Upper lobe of right lung (tissue), 1 donor: ENCODE results near the gene CDADC1. TPM values are rescaled to one million over a fixed set of nuclear protein-coding genes. Genes with fewer than 3 reads are reported as not detected.

Experiments
- ATAC-seq: fragments of 200-7000 bp; cut with Tn5 transposase; one replicate; pipeline ENCODE4 v1.9.1; 2020; ENCODE audit warnings: mild to moderate bottlenecking, moderate library complexity
- DNase-seq: peaks from one replicate; pipeline ENCODE4 v3.0.0-alpha.2; 2020
- H3K27ac ChIP-seq: fragments of 200-600 bp; one replicate; pipeline ENCODE4 v1.8.0; 2022
- H3K27me3 ChIP-seq: fragments of 200-600 bp; one replicate; pipeline ENCODE4 v1.8.0; 2022; ENCODE audit warnings: mild to moderate bottlenecking
- H3K36me3 ChIP-seq: fragments of 200-600 bp; one replicate; pipeline ENCODE4 v1.8.0; 2022
- H3K4me1 ChIP-seq: fragments of 200-600 bp; one replicate; pipeline ENCODE4 v1.8.0; 2022
- H3K4me3 ChIP-seq: fragments of 200-600 bp; one replicate; pipeline ENCODE4 v1.8.0; 2022; ENCODE audit warnings: mild to moderate bottlenecking
- H3K9me3 ChIP-seq: fragments of 200-600 bp; one replicate; pipeline ENCODE4 v1.8.0; 2022
- intact Hi-C: fragments of 100-400 bp; cut with DNase I; formaldehyde crosslinking; loops from one replicate; pipeline ENCODE4 v1.11.0; 2022
- total RNA-seq: library from RNA; stranded (reverse); fragmentation: NEBNext Ultra II Directional; extraction: Animal tissue kit (Norgen Biotek cat#: 25700); gene quantifications from one replicate; pipeline ENCODE4 v1.2.1, GENCODE V29; 2021
- TF ChIP-seq, protein P1 (sequence below): fragments of 200-600 bp; IDR thresholded peaks from one replicate; pipeline ENCODE4 v1.8.0; 2022; ENCODE audit warnings: antibody characterized with exemption
- donor health status: DM: no; HTN: yes; CAD: no; lungs with severe emphysema.

CDADC1 gene
- total RNA-seq, 1 donor from 2014 or later, result 13.8 TPM

DNA sequence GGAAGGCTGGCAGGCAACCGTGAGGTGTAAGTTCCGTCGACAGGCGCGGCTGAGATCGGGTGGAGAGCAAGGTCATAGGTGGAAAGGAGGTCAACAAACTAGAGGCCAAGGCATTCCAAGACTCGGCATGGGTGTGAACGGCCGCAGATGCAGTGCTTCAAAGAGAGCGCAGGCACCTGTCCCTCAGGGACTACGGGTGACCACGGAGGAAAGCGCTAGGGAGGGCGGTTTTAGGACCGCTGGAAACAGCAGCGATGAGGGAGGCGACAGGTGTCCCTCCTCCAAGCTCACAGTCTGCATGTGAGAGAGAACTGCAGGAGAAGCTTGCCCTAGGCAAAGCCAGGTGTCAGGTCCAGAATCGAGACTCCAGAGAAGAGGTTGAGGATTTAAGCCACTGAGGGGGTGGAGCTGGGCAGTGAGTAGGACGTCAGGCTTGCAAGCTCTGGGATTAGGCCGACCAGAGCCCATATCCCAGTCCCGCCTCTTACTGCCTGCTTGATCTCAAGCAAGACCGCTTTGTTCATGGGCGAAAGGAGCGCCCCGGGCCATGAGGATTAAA lies 29.2 kb upstream of the CDADC1 start:
- TF ChIP-seq, protein P1, sequence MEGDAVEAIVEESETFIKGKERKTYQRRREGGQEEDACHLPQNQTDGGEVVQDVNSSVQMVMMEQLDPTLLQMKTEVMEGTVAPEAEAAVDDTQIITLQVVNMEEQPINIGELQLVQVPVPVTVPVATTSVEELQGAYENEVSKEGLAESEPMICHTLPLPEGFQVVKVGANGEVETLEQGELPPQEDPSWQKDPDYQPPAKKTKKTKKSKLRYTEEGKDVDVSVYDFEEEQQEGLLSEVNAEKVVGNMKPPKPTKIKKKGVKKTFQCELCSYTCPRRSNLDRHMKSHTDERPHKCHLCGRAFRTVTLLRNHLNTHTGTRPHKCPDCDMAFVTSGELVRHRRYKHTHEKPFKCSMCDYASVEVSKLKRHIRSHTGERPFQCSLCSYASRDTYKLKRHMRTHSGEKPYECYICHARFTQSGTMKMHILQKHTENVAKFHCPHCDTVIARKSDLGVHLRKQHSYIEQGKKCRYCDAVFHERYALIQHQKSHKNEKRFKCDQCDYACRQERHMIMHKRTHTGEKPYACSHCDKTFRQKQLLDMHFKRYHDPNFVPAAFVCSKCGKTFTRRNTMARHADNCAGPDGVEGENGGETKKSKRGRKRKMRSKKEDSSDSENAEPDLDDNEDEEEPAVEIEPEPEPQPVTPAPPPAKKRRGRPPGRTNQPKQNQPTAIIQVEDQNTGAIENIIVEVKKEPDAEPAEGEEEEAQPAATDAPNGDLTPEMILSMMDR, result no peak
- peaks cover 40% of the 10 kb centered on the region for H3K27me3 ChIP-seq
- no peak overlapping the region for H3K27ac ChIP-seq
- H3K4me3 ChIP-seq, result no peak overlapping the region
- H3K36me3 ChIP-seq, result no peaks in the 10 kb centered on the region
- peaks cover 6% of the 10 kb centered on the region for H3K4me1 ChIP-seq
- ATAC-seq, result no peak
- no peak for DNase-seq
- H3K9me3 ChIP-seq, result no peaks in the 10 kb centered on the region
- intact Hi-C loops, result no loop called here

DNA sequence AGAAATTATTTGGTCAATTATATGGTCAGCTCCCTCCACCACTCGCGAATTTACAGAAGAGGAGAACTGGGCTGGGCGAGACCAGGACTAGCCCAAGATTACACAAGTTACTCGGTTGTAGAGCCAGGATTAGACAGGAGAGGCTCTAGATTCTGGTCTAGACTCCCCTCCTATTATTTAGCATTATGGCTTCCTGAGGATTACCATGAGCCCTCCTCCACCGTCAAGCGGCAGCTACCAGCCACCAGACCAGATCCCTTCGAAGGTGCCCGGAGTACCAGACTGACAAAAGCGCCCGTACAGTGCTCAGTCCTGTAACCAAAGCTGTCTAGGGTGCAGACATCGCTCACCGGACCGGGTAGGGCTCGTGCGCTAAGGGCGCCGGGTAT lies 28.1 kb upstream of the CDADC1 start:
- H3K4me1 ChIP-seq, result peaks cover 6% of the 10 kb centered on the region
- no peaks in the 10 kb centered on the region for H3K36me3 ChIP-seq
- TF ChIP-seq, protein P1, result no peak
- H3K4me3 ChIP-seq, result peak overlapping the region; percentile 39
- no peak for ATAC-seq
- DNase-seq, result no peak
- intact Hi-C loops, result no loop called here
- no peak overlapping the region for H3K27ac ChIP-seq
- no peaks in the 10 kb centered on the region for H3K9me3 ChIP-seq
- H3K27me3 ChIP-seq, result peaks cover 40% of the 10 kb centered on the region

DNA sequence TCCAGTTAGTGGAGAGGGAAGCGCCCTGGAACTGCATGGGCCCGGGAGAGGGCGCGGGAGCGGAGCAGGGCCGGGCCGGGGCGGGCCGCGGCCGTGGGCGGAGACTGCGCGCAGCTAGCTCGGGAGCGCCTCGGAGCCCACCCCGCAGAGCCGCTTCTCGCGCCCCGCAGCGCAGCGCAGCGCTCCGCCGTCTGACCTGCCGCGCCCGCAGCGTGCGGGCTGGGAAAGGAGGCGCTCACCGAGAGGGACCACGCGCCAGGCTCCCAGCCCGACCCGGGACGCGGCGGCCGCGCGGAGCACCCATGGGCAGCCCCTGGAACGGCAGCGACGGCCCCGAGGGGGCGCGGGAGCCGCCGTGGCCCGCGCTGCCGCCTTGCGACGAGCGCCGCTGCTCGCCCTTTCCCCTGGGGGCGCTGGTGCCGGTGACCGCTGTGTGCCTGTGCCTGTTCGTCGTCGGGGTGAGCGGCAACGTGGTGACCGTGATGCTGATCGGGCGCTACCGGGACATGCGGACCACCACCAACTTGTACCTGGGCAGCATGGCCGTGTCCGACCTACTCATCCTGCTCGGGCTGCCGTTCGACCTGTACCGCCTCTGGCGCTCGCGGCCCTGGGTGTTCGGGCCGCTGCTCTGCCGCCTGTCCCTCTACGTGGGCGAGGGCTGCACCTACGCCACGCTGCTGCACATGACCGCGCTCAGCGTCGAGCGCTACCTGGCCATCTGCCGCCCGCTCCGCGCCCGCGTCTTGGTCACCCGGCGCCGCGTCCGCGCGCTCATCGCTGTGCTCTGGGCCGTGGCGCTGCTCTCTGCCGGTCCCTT lies 27.5 kb upstream of the CDADC1 start, which contains the start of gene MLNR:
Gene MLNR (plus strand): TSS at position 303 of the 820 bp plus-strand sequence. CDS start 0 bp downstream, at position 303.
- DNase-seq (peak; percentile 68), ATAC-seq (peak; percentile 71)
- intact Hi-C loops, result no loop called here
- Histone ChIP-seq H3K36me3 (no peaks in the 10 kb centered on the region), H3K27ac (no peak within 1 kb of the TSS), H3K4me1 (peaks cover 6% of the 10 kb centered on the region), H3K27me3 (peaks cover 40% of the 10 kb centered on the region), H3K9me3 (no peaks in the 10 kb centered on the region), H3K4me3 (peak within 1 kb of the TSS; percentile 39)
- TF ChIP-seq, protein P1, result peak; percentile 13

DNA sequence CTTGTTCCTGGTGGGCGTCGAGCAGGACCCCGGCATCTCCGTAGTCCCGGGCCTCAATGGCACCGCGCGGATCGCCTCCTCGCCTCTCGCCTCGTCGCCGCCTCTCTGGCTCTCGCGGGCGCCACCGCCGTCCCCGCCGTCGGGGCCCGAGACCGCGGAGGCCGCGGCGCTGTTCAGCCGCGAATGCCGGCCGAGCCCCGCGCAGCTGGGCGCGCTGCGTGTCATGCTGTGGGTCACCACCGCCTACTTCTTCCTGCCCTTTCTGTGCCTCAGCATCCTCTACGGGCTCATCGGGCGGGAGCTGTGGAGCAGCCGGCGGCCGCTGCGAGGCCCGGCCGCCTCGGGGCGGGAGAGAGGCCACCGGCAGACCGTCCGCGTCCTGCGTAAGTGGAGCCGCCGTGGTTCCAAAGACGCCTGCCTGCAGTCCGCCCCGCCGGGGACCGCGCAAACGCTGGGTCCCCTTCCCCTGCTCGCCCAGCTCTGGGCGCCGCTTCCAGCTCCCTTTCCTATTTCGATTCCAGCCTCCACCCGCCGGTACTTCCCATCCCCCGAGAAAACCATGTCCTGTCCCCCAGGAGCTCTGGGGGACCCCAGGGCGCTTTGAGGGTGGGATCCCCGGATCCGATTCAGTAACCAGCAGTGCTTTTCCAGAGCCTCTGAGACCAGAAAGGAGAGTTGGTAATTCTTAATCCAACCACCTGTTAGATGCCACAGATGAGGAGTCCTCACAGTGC lies 26.7 kb upstream of the CDADC1 start:
- peaks cover 40% of the 10 kb centered on the region for H3K27me3 ChIP-seq
- ATAC-seq, result peak; percentile 28

DNA sequence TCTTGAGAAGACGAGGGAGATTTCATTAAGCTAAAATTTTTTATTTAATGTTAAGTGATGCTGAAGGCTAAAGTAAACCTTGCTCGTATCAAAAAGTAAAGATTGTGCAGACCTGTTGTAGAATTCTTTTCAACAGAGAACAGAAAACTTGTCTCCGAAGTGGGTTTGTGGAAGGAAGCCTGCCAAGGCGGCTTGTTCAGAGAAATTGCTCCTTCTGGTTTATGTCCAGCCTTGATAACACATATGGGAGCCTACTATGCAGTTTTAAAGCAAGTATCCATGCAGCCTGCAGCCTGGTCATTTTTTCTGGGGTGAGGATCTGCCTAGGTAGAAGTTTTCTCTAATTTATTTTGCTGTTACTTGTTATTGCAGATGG lies 26.1 kb upstream of the CDADC1 start:
- Histone ChIP-seq H3K36me3 (no peaks in the 10 kb centered on the region), H3K27ac (no peak overlapping the region), H3K4me3 (no peak overlapping the region), H3K27me3 (peaks cover 40% of the 10 kb centered on the region), H3K4me1 (peaks cover 10% of the 10 kb centered on the region), H3K9me3 (no peaks in the 10 kb centered on the region)
- intact Hi-C loops, result no loop called here
- ATAC-seq (no peak), DNase-seq (no peak)
- TF ChIP-seq, protein P1, result no peak

More for the DNA sequence above, 26.7 kb upstream of the CDADC1 start:
- Histone ChIP-seq H3K36me3 (no peaks in the 10 kb centered on the region), H3K4me3 (peak overlapping the region; percentile 39), H3K9me3 (no peaks in the 10 kb centered on the region), H3K4me1 (peaks cover 8% of the 10 kb centered on the region), H3K27ac (no peak overlapping the region)
- peak; percentile 62 for DNase-seq
- intact Hi-C loops, result no loop called here
- TF ChIP-seq, protein P1, result no peak
